GM12878 (cell line): Measurements from ENCODE around the gene ADAMTSL1. TPM values are rescaled to one million over a fixed set of nuclear protein-coding genes. Genes with fewer than 3 reads are reported as not detected.

Experiments
- ATAC-seq: fragments of 200-7000 bp; cut with Tn5 transposase; 3 replicates; pipeline ENCODE4 v1.9.1; 2020; ENCODE audit warnings: mild to moderate bottlenecking, moderate library complexity
- BruUV-seq: library from RNA; stranded (reverse); fragments of 400-500 nt; replicated peaks from 2 replicates; lab custom pipeline; 2021; lab: Mats Ljungman, UMichigan
- CTCF ChIA-PET: fragments of 300-600 bp; sonication (Branson Sonifier 250); formaldehyde crosslinking; extraction: SDS; loops from one replicate; lab custom pipeline; 2021; ENCODE audit warnings: inconsistent platforms; lab: Yijun Ruan, JAX
- POLR2A ChIA-PET: fragments of 350-600 bp; formaldehyde crosslinking; extraction: SDS; loops from one replicate; lab custom pipeline; 2021; ENCODE audit warnings: inconsistent platforms; lab: Charles Lee
- RAD21 ChIA-PET: fragments of 300-600 bp; sonication (Branson Sonifier 250); formaldehyde crosslinking; loops from one replicate; lab custom pipeline; 2023; ENCODE audit warnings: antibody characterized with exemption; ENCODE audit not compliant: unreplicated experiment; lab: Charles Lee
- SMC1A ChIA-PET: fragments of 300-600 bp; sonication (Branson Sonifier 250); formaldehyde crosslinking; loops from one replicate; lab custom pipeline; 2023; ENCODE audit not compliant: unreplicated experiment, uncharacterized antibody; lab: Charles Lee
- DNase-seq: peaks from one replicate; pipeline ENCODE4 v3.0.0-alpha.2; 2011; ENCODE audit warnings: low read depth, low spot score
- FAIRE-seq: peaks from 3 replicates; lab custom pipeline; 2011; peaks lifted over from hg19 to GRCh38; lab: Jason Lieb, UNC
- H2AFZ ChIP-seq: 2 replicates; pipeline ENCODE4 v1.6.0; 2011; ENCODE audit warnings: low read depth, low read length, control low read depth; ENCODE audit not compliant: control insufficient read depth
- H3K27ac ChIP-seq: 2 replicates; pipeline ENCODE4 v1.5.1; 2011; ENCODE audit warnings: control low read depth; ENCODE audit not compliant: control insufficient read depth, insufficient read depth
- H3K27me3 ChIP-seq, 2 experiments: replicated peaks in 1 of 2; 2 replicates each; pipeline versions ENCODE4 v1.6.0 to v1.6.1; 2011; ENCODE audit warnings: low read length in 1 of 2; ENCODE audit not compliant: control insufficient read depth in 2 of 2, insufficient read depth in 2 of 2
- H3K36me3 ChIP-seq, 2 experiments: 2 replicates each; pipeline ENCODE4 v1.5.1; 2011; ENCODE audit warnings: low read length in 1 of 2; ENCODE audit not compliant: control insufficient read depth in 2 of 2, insufficient read depth in 2 of 2
- H3K4me1 ChIP-seq: 2 replicates; pipeline ENCODE4 v1.6.1; 2011; ENCODE audit warnings: mild to moderate bottlenecking, low read length, moderate library complexity, mixed read lengths; ENCODE audit not compliant: control insufficient read depth, insufficient read depth
- H3K4me2 ChIP-seq: 2 replicates; pipeline ENCODE4 v1.6.0; 2011; ENCODE audit warnings: control low read depth; ENCODE audit not compliant: control insufficient read depth, insufficient read depth
- H3K4me3 ChIP-seq: fragments of 200-600 bp; sonication (generic); 2 replicates; pipeline ENCODE4 v1.5.1; 2016
- H3K79me2 ChIP-seq: 2 replicates; pipeline ENCODE4 v1.6.0; 2011; ENCODE audit warnings: low read length; ENCODE audit not compliant: control insufficient read depth, insufficient read depth
- H3K9ac ChIP-seq: 2 replicates; pipeline ENCODE4 v1.8.0; 2011; ENCODE audit warnings: low read length, control low read depth, mixed read lengths; ENCODE audit not compliant: control insufficient read depth, insufficient read depth
- H3K9me3 ChIP-seq: replicated peaks from 3 replicates; pipeline ENCODE4 v1.5.1; 2011; ENCODE audit warnings: mild to moderate bottlenecking, low read length; ENCODE audit not compliant: control insufficient read depth, insufficient read depth
- H4K20me1 ChIP-seq: 2 replicates; pipeline ENCODE4 v1.6.0; 2011; ENCODE audit not compliant: control insufficient read depth, insufficient read depth
- CHD2 ChIP-seq: IDR thresholded peaks from 2 replicates; pipeline ENCODE4 v1.6.1; 2011; ENCODE audit warnings: low read depth, low read length, improper control_type of control experiment, borderline replicate concordance
- DPF2 ChIP-seq: fragments of 450-650 bp; IDR thresholded peaks from 2 replicates; pipeline ENCODE4 v1.6.1; 2017; ENCODE audit warnings: mild to moderate bottlenecking
- E2F8 ChIP-seq: fragments of 450-650 bp; IDR thresholded peaks from 2 replicates; pipeline ENCODE4 v1.6.1; 2018; ENCODE audit warnings: mild to moderate bottlenecking, low read depth, moderate library complexity; ENCODE audit not compliant: partially characterized antibody
- HCFC1 ChIP-seq: fragments of 150-350 bp; IDR thresholded peaks from 2 replicates; pipeline ENCODE4 v1.6.1; 2014; ENCODE audit warnings: low read length
- IKZF1 ChIP-seq: fragments of 450-650 bp; conservative IDR thresholded peaks from 2 replicates; pipeline ENCODE4 v1.6.1; 2017; ENCODE audit warnings: antibody characterized with exemption, mild to moderate bottlenecking
- JUNB ChIP-seq: IDR thresholded peaks from 2 replicates; pipeline ENCODE4 v1.6.1; 2016; ENCODE audit warnings: antibody characterized with exemption, mild to moderate bottlenecking
- MYB ChIP-seq: fragments of 150-350 bp; IDR thresholded peaks from 2 replicates; pipeline ENCODE4 v1.6.1; 2014; ENCODE audit warnings: mild to moderate bottlenecking, low read depth, low read length, borderline replicate concordance
- PBX3 ChIP-seq: IDR thresholded peaks from 2 replicates; pipeline ENCODE4 v1.6.1; 2011; ENCODE audit warnings: mild to moderate bottlenecking, low read depth, low read length, moderate library complexity; ENCODE audit not compliant: insufficient replicate concordance
- POLR2AphosphoS5 ChIP-seq: IDR thresholded peaks from 2 replicates; pipeline ENCODE4 v1.6.1; 2011; ENCODE audit warnings: mild to moderate bottlenecking, low read length, inconsistent platforms
- POU2F2 ChIP-seq: IDR thresholded peaks from 3 replicates; pipeline ENCODE4 v1.6.1; 2011; ENCODE audit warnings: low read depth, mild to moderate bottlenecking, low read length, borderline replicate concordance
- SIX5 ChIP-seq: IDR thresholded peaks from 2 replicates; pipeline ENCODE4 v1.6.1; 2011; ENCODE audit warnings: mild to moderate bottlenecking, low read depth, low read length, moderate library complexity; ENCODE audit not compliant: severe bottlenecking
- ZNF207 ChIP-seq: fragments of 450-650 bp; IDR thresholded peaks from 2 replicates; pipeline ENCODE4 v1.6.1; 2014; ENCODE audit warnings: antibody characterized with exemption, mild to moderate bottlenecking, borderline replicate concordance
- ZNF217 ChIP-seq: fragments of 450-650 bp; IDR thresholded peaks from 2 replicates; pipeline ENCODE4 v1.6.1; 2017; ENCODE audit warnings: antibody characterized with exemption, mild to moderate bottlenecking
- ZNF24 ChIP-seq: fragments of 450-650 bp; IDR thresholded peaks from 2 replicates; pipeline ENCODE4 v1.6.1; 2017; ENCODE audit warnings: antibody characterized with exemption, mild to moderate bottlenecking
- ZNF622 ChIP-seq: fragments of 450-650 bp; IDR thresholded peaks from 2 replicates; pipeline ENCODE4 v1.6.1; 2017; ENCODE audit warnings: mild to moderate bottlenecking, inconsistent platforms
- ZZZ3 ChIP-seq: IDR thresholded peaks from 2 replicates; pipeline ENCODE4 v1.6.1; 2011; ENCODE audit warnings: low read depth; ENCODE audit not compliant: control insufficient read depth, insufficient read length
- WGBS: methylation state at CpG from one replicate; pipeline ENCODE4 v1.1.6; 2016; ENCODE audit warnings: low lambda C conversion rate; ENCODE audit not compliant: insufficient replicate concordance, insufficient coverage; ENCODE audit errors: missing lambda C conversion rate; 5-methylcytosine and 5-hydroxymethylcytosine counted together
- in situ Hi-C: fragments of 300-500 bp; cut with MboI; formaldehyde crosslinking; loops from 9 replicates; pipeline ENCODE4 v1.14.3; 2018; ENCODE audit warnings: mixed read lengths
- intact Hi-C: fragments of 100-400 bp; cut with micrococcal nuclease; formaldehyde crosslinking; loops from one replicate; pipeline ENCODE4 v1.14.2; 2022; ENCODE audit not compliant: unreplicated experiment
- polyA plus RNA-seq, 11 experiments: library from polyadenylated mRNA; depleted of rRNA in 4 of 11; unstranded in 6 of 11; stranded (reverse) in 5 of 11; fragments of >200 nt; fragmentation: Nextera tagmentation in 4 of 11; fragmentation: Illumina TruSeq in 1 of 11; extraction: Ambion mirVana in 4 of 11; extraction: Trizol in 1 of 11; gene quantifications; 1 replicate in 1 of 11; 2 replicates in 10 of 11; pipeline versions ENCODE4 v1.2.1 to v1.2.3, GENCODE V29; 2011 to 2016; ENCODE audit warnings: inconsistent platforms in 2 of 11, missing spikeins in 2 of 11, low read depth in 1 of 11
- total RNA-seq, 4 experiments: library from RNA; depleted of rRNA in 3 of 4; stranded (reverse); fragments of >200 nt in 3 of 4; fragmentation: Illumina TruSeq in 1 of 4; extraction: Trizol in 1 of 4; gene quantifications; 2 replicates each; pipeline versions ENCODE4 v1.2.1 to v1.2.3, GENCODE V29; 2013 to 2021

ADAMTSL1 gene
- total and polyA plus RNA-seq, 10 of the 15 experiments (the other 5 are each of a cell fraction or from before 2014, with no cell fraction given): 0.01 to 0.10 (median 0.07) TPM; not detected in 6

- TF ChIP-seq E2F8: no peak
- TF ChIP-seq, all 136 proteins: peak for 0
Observed at GRCh38 chr9:18672706-18673105, 198.8 kb downstream of the ADAMTSL1 start (continued).

GRCh38 chr9:18673179-18673578 is 199.2 kb downstream of the ADAMTSL1 start:
- ATAC-seq (no peak), DNase-seq (no peak), FAIRE-seq (no peak)
- no peaks in the 10 kb centered on the region for H3K79me2 ChIP-seq
- RAD21 ChIA-PET: no interaction called here
- intact Hi-C loops: no loop called here
- in situ Hi-C loops: no loop called here
- no peak overlapping the region for H3K4me2 ChIP-seq
- WGBS: 12% methylated on average over 4 of the region's 4 CpGs
- CTCF ChIA-PET: no interaction called here
- no peaks in the 10 kb centered on the region; a peak in 1 of 4 replicates for H3K27me3 ChIP-seq
- H3K4me1 ChIP-seq: no peaks in the 10 kb centered on the region
- no peak overlapping the region for H3K4me3 ChIP-seq
- no peaks in the 10 kb centered on the region for H3K9me3 ChIP-seq
- H3K27ac ChIP-seq: no peak overlapping the region
- H2AFZ ChIP-seq: no peak overlapping the region
- H3K36me3 ChIP-seq: no peaks in the 10 kb centered on the region
- POLR2A ChIA-PET: no interaction called here
- H3K9ac ChIP-seq: no peak overlapping the region
- no peaks in the 10 kb centered on the region for H4K20me1 ChIP-seq
- SMC1A ChIA-PET: interaction anchor here (0.6 kb wide), 2 partner anchors 282 to 383 kb away, joined by 3 read pairs; no protein-coding TSS in a partner anchor
- BruUV-seq: no TSS peak
- TF ChIP-seq SIX5 (no peak), ZNF622 (no peak), PBX3 (no peak), E2F8 (no peak), ZNF207 (no peak), CHD2 (no peak), POU2F2 (no peak), HCFC1 (no peak), POLR2AphosphoS5 (no peak), ZZZ3 (no peak), JUNB (no peak), DPF2 (no peak), ZNF217 (no peak), MYB (no peak), ZNF24 (no peak), IKZF1 (no peak)
